Transverse colon (tissue), 4 donors: Measurements from ENCODE around the gene PARVA.

Experiments
- CTCF ChIP-seq, 5 experiments: fragments of 200-600 bp in 3 of 5; fragments of 450-650 bp in 2 of 5; sonication (generic) in 3 of 5; IDR thresholded peaks; 1 replicate in 2 of 5; 2 replicates in 3 of 5; pipeline ENCODE4 v1.5.1; 2016 to 2017; ENCODE audit warnings: antibody characterized with exemption in 5 of 5, inconsistent platforms in 3 of 5, mild to moderate bottlenecking in 2 of 5, moderate library complexity in 1 of 5
- POLR2A ChIP-seq: fragments of 450-650 bp; IDR thresholded peaks from one replicate; pipeline ENCODE4 v1.6.1; 2016; ENCODE audit warnings: antibody characterized with exemption, mild to moderate bottlenecking, moderate library complexity
- POLR2AphosphoS5 ChIP-seq, 3 donors: sonication (generic); formaldehyde crosslinking; IDR thresholded peaks; one replicate each; pipeline ENCODE4 v1.6.1; 2016; ENCODE audit warnings: antibody characterized with exemption in 3 of 3

DNA sequence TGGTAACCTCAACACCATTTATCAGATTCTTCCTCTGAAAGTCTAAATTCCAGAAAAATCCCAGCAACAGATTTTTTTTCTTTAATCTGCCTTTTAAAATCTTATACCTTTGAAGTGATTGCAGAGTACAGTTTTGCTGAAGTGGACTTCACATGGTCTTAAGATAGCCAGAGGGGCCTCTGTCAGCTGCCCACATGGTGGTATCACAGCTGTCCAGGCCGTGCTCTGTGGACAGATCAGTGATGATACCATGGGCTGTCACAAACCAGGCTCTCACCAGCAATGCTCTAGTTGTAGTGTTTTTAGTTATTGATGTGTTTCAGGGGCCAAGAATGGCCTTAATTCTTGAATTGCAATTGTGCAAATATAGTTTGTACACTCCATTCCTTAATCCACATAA, 44.0 kb downstream of the PARVA start:
- TF ChIP-seq CTCF (IDR thresholded peaks at IDR 0.05) (no peak), POLR2A (no peak), POLR2AphosphoS5 (IDR thresholded peaks at IDR 0.05) (no peak)
